Neural progenitor cell (in vitro differentiated cells): ENCODE data around the gene FMC1. TPM values are rescaled to one million over a fixed set of nuclear protein-coding genes. Genes with fewer than 3 reads are reported as not detected.

Experiments used
- DNase-seq: peaks from one replicate; pipeline ENCODE4 v3.0.0-alpha.2; 2016; ENCODE audit warnings: low spot score
- H2AFZ ChIP-seq: fragments of 200-600 bp; sonication (generic); replicated peaks from 2 replicates; pipeline ENCODE4 v1.6.1; 2016; ENCODE audit warnings: antibody characterized with exemption
- H3F3A ChIP-seq: fragments of 200-600 bp; sonication (generic); 2 replicates; pipeline ENCODE4 v1.6.1; 2016; ENCODE audit warnings: antibody characterized with exemption, low read depth
- H3K27ac ChIP-seq: fragments of 200-600 bp; sonication (generic); 2 replicates; pipeline ENCODE4 v1.5.1; 2016; ENCODE audit warnings: mild to moderate bottlenecking
- H3K27me3 ChIP-seq: fragments of 200-600 bp; sonication (generic); 2 replicates; pipeline ENCODE4 v1.6.1; 2016; ENCODE audit warnings: mild to moderate bottlenecking, moderate library complexity
- H3K36me3 ChIP-seq: fragments of 200-600 bp; sonication (generic); 2 replicates; pipeline ENCODE4 v1.5.1; 2016
- H3K4me1 ChIP-seq: fragments of 200-600 bp; sonication (generic); 2 replicates; pipeline ENCODE4 v1.6.1; 2016; ENCODE audit warnings: mixed run types
- H3K4me2 ChIP-seq: fragments of 200-600 bp; sonication (generic); 2 replicates; pipeline ENCODE4 v1.6.1; 2016
- H3K4me3 ChIP-seq: fragments of 200-600 bp; sonication (generic); 2 replicates; pipeline ENCODE4 v1.5.1; 2016
- H3K79me2 ChIP-seq: fragments of 200-600 bp; sonication (generic); 2 replicates; pipeline ENCODE4 v1.6.1; 2016; ENCODE audit warnings: low read depth
- H3K9ac ChIP-seq: fragments of 200-600 bp; sonication (generic); 2 replicates; pipeline ENCODE4 v1.6.1; 2016
- H3K9me3 ChIP-seq: fragments of 200-600 bp; sonication (generic); 2 replicates; pipeline ENCODE4 v1.5.1; 2016; ENCODE audit warnings: low read depth
- H4K20me1 ChIP-seq: fragments of 200-600 bp; sonication (generic); 2 replicates; pipeline ENCODE4 v1.6.1; 2016; ENCODE audit warnings: low read depth
- H3K27ac Mint-ChIP-seq: 3 replicates; pipeline ENCODE4 v1.8.0; 2021; ENCODE audit warnings: mixed read lengths
- H3K27me3 Mint-ChIP-seq: 2 replicates; pipeline ENCODE4 v1.8.0; 2022; ENCODE audit warnings: low read depth, mild to moderate bottlenecking, inconsistent platforms, moderate library complexity, mixed read lengths; ENCODE audit not compliant: insufficient read depth
- H3K36me3 Mint-ChIP-seq: 3 replicates; pipeline ENCODE4 v1.8.0; 2021; ENCODE audit warnings: mixed read lengths
- H3K4me1 Mint-ChIP-seq: 3 replicates; pipeline ENCODE4 v1.8.0; 2021; ENCODE audit warnings: mixed read lengths
- H3K4me3 Mint-ChIP-seq: 3 replicates; pipeline ENCODE4 v1.8.0; 2021; ENCODE audit warnings: mild to moderate bottlenecking, moderate library complexity, mixed read lengths
- H3K9me3 Mint-ChIP-seq: 3 replicates; pipeline ENCODE4 v1.8.0; 2020; ENCODE audit warnings: mixed read lengths
- EZH2 ChIP-seq: fragments of 200-600 bp; sonication (generic); IDR thresholded peaks from 2 replicates; pipeline ENCODE4 v1.6.1; 2017; ENCODE audit warnings: antibody characterized with exemption, mild to moderate bottlenecking, moderate library complexity
- EZH2phosphoT487 ChIP-seq: fragments of 200-600 bp; sonication (generic); IDR thresholded peaks from 2 replicates; pipeline ENCODE4 v1.6.1; 2017; ENCODE audit warnings: antibody characterized with exemption
- total RNA-seq: library from RNA; depleted of rRNA; stranded (reverse); fragments of >200 nt; gene quantifications from 2 replicates; pipeline ENCODE4 v1.2.3, GENCODE V29; 2015; ENCODE audit warnings: low replicate concordance
- TF ChIP-seq, protein P1 (sequence below): fragments of 200-600 bp; sonication (generic); IDR thresholded peaks from 2 replicates; pipeline ENCODE4 v1.5.1; 2017; ENCODE audit warnings: antibody characterized with exemption, mild to moderate bottlenecking

Gene FMC1
- total RNA-seq, 1 donor from 2014 or later = 8.1 TPM

- peaks cover 2% of the 10 kb centered on the region for H3F3A ChIP-seq
- no peak overlapping the region for H3K4me2 ChIP-seq
- Mint-ChIP-seq H3K4me1 (peaks cover 15% of the 10 kb centered on the region), H3K36me3 (peaks cover 18% of the 10 kb centered on the region), H3K27me3 (no peaks in the 10 kb centered on the region), H3K27ac (no peak overlapping the region), H3K4me3 (no peak overlapping the region), H3K9me3 (no peaks in the 10 kb centered on the region)
- no peak overlapping the region for H3K9ac ChIP-seq
- no peak overlapping the region for H3K27ac ChIP-seq
- H3K4me3 ChIP-seq = no peak overlapping the region
- TF ChIP-seq EZH2 (no peak), EZH2phosphoT487 (no peak)
- TF ChIP-seq, protein P1, sequence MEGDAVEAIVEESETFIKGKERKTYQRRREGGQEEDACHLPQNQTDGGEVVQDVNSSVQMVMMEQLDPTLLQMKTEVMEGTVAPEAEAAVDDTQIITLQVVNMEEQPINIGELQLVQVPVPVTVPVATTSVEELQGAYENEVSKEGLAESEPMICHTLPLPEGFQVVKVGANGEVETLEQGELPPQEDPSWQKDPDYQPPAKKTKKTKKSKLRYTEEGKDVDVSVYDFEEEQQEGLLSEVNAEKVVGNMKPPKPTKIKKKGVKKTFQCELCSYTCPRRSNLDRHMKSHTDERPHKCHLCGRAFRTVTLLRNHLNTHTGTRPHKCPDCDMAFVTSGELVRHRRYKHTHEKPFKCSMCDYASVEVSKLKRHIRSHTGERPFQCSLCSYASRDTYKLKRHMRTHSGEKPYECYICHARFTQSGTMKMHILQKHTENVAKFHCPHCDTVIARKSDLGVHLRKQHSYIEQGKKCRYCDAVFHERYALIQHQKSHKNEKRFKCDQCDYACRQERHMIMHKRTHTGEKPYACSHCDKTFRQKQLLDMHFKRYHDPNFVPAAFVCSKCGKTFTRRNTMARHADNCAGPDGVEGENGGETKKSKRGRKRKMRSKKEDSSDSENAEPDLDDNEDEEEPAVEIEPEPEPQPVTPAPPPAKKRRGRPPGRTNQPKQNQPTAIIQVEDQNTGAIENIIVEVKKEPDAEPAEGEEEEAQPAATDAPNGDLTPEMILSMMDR = no peak
- no peak for DNase-seq
- H2AFZ ChIP-seq = no peak overlapping the region
- peaks cover 98% of the 10 kb centered on the region for H4K20me1 ChIP-seq
- no peaks in the 10 kb centered on the region for H3K9me3 ChIP-seq
- H3K79me2 ChIP-seq = peaks cover 100% of the 10 kb centered on the region
- H3K27me3 ChIP-seq = no peaks in the 10 kb centered on the region
- peaks cover 14% of the 10 kb centered on the region for H3K4me1 ChIP-seq
- no peaks in the 10 kb centered on the region for H3K36me3 ChIP-seq
Measured at GRCh38 chr7:139367438-139368155, 26.5 kb downstream of the FMC1 start.

- no peak overlapping the region for H3K4me3 ChIP-seq
- no peaks in the 10 kb centered on the region for H3K27me3 Mint-ChIP-seq
Measured at GRCh38 chr7:139370301-139370942, 29.3 kb downstream of the FMC1 start.

DNA sequence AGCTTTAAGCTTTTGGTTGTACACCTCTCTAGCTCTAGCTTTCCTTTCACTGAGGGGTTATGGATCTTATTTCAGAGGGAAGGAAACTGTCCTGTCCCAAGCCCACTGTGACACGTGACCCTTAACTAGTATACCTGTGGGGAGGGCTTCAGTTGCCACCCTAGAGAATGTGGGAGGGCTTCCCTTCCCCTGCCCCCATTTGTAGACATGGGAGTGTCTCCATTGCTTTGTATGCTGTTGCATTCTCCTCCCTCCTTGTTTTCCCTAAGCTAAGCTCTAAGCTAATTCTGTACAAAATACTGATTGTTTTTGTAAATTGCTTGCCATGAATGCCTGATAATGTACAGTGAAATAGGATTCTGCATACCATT, 29.8 kb downstream of the FMC1 start:
- Mint-ChIP-seq H3K36me3 (peaks cover 13% of the 10 kb centered on the region), H3K4me3 (no peak overlapping the region), H3K27me3 (no peaks in the 10 kb centered on the region), H3K4me1 (peaks cover 9% of the 10 kb centered on the region), H3K27ac (no peak overlapping the region), H3K9me3 (no peaks in the 10 kb centered on the region)
- Histone ChIP-seq H2AFZ (no peak overlapping the region), H3K27ac (no peak overlapping the region), H3K4me1 (peaks cover 10% of the 10 kb centered on the region), H3K79me2 (peaks cover 100% of the 10 kb centered on the region), H3K27me3 (no peaks in the 10 kb centered on the region), H3K4me3 (no peak overlapping the region), H3F3A (peaks cover 2% of the 10 kb centered on the region), H3K9ac (no peak overlapping the region), H4K20me1 (peaks cover 99% of the 10 kb centered on the region), H3K4me2 (no peak overlapping the region), H3K9me3 (no peaks in the 10 kb centered on the region), H3K36me3 (peaks cover 6% of the 10 kb centered on the region)
- TF ChIP-seq EZH2 (no peak), EZH2phosphoT487 (no peak)
- TF ChIP-seq, protein P1 = no peak
- DNase-seq = no peak

More at GRCh38 chr7:139370301-139370942, 29.3 kb downstream of the FMC1 start:
- Histone ChIP-seq H3K9me3 (no peaks in the 10 kb centered on the region), H2AFZ (no peak overlapping the region), H3K79me2 (peaks cover 100% of the 10 kb centered on the region), H3K4me1 (peaks cover 10% of the 10 kb centered on the region), H3K27me3 (no peaks in the 10 kb centered on the region), H3F3A (peaks cover 2% of the 10 kb centered on the region), H3K27ac (no peak overlapping the region), H3K4me2 (no peak overlapping the region), H3K9ac (no peak overlapping the region), H3K36me3 (peaks cover 5% of the 10 kb centered on the region), H4K20me1 (peaks cover 99% of the 10 kb centered on the region)
- H3K27ac Mint-ChIP-seq = no peak overlapping the region
- DNase-seq = no peak
- peaks cover 11% of the 10 kb centered on the region for H3K36me3 Mint-ChIP-seq
- TF ChIP-seq EZH2 (no peak), EZH2phosphoT487 (no peak)
- TF ChIP-seq, protein P1 = no peak
- H3K4me3 Mint-ChIP-seq = no peak overlapping the region
- peaks cover 9% of the 10 kb centered on the region for H3K4me1 Mint-ChIP-seq
- H3K9me3 Mint-ChIP-seq = no peaks in the 10 kb centered on the region
